22Rv1 (cell line): Measurements from ENCODE around the gene MAG.

Experiments
- ZFX ChIP-seq: fragments of 450-650 bp; IDR thresholded peaks from 2 replicates; pipeline ENCODE4 v1.6.1; 2017; ENCODE audit warnings: antibody characterized with exemption, borderline replicate concordance
- TF ChIP-seq, protein P1 (sequence below): fragments of 450-650 bp; IDR thresholded peaks from 2 replicates; pipeline ENCODE4 v1.5.1; 2017; ENCODE audit warnings: mild to moderate bottlenecking

- TF ChIP-seq, protein P1, sequence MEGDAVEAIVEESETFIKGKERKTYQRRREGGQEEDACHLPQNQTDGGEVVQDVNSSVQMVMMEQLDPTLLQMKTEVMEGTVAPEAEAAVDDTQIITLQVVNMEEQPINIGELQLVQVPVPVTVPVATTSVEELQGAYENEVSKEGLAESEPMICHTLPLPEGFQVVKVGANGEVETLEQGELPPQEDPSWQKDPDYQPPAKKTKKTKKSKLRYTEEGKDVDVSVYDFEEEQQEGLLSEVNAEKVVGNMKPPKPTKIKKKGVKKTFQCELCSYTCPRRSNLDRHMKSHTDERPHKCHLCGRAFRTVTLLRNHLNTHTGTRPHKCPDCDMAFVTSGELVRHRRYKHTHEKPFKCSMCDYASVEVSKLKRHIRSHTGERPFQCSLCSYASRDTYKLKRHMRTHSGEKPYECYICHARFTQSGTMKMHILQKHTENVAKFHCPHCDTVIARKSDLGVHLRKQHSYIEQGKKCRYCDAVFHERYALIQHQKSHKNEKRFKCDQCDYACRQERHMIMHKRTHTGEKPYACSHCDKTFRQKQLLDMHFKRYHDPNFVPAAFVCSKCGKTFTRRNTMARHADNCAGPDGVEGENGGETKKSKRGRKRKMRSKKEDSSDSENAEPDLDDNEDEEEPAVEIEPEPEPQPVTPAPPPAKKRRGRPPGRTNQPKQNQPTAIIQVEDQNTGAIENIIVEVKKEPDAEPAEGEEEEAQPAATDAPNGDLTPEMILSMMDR = no peak
- no peak for TF ChIP-seq ZFX
These were observed 26.9 kb downstream of the MAG start for GRCh38 chr19:35318679-35319448.
